Measurements from ENCODE around the gene GLIS1.

GRCh38 chr1:53483170-53483569 is 255.8 kb downstream of the GLIS1 start:
- TF ChIP-seq GATA3 (IDR thresholded peaks at IDR 0.05; ENCODE audit: low read depth, low read length) (no peak), GATA2 (IDR thresholded peaks at IDR 0.05; ENCODE audit: low read depth, low read length) (no peak)

All from SH-SY5Y (cell line).